Germinal center (tissue), 1 donor: ENCODE results near the gene DNAJC5.

Experiments
- DNase-seq: peaks from one replicate; pipeline ENCODE4 v3.0.0; 2012; ENCODE audit warnings: mixed read lengths, low spot score

DNAJC5 gene

DNA sequence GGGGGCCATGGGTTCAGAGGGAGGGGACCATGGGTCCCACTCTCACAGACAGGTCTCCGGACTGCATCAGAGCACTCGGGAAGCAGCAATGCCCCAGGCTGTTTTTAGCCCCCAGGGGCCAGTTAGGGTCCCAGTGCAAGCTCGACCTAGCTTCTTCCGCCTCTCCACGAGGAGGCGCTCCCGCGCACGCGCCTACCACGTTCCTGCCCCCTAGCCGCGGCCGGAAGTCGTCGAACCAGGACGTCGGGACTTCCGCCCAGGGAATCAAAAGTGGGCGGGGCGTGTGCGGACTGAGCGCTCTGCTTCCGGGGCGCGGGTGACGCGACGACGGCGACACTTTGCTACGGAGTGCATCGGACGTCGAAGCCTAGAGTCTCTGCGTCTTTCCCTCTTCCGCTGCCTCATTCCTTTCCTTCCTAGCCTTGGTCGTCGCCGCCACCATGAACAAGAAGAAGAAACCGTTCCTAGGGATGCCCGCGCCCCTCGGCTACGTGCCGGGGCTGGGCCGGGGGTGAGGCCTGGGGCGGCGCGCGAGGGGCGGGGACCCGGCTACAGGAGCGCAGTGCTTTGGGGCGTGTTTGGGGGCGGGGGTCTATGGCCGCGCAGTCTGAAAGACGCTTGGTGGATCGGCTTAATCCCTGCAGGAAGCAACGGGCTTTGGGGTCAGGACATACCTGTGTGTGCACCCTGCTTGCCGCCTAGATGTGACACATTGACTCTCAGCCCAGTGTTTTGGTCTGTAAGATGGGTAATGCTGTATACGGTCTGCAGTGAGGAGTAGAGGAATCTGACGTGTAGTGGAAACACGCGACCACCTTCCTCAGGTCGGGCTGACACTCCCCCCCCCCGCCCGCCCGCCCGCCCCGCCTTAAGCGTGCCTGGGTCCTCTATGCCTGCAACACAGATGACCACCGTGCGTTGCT is 86.1 kb downstream of the DNAJC5 start, which contains the start of gene PRPF6:
PRPF6 (plus strand) TSS at position 327 of the 923 bp plus-strand sequence; CDS start at position 441, 114 bp downstream.
- peak; percentile 98 for DNase-seq

- DNase-seq: no peak
Measured at GRCh38 chr20:63982937-63983336, 88.0 kb downstream of the DNAJC5 start.
